Measurements from ENCODE around the gene CNDP2. TPM values are rescaled to one million over a fixed set of nuclear protein-coding genes. Genes with fewer than 3 reads are reported as not detected.

CNDP2 gene
- total and polyA plus RNA-seq, 2 donors (not counting 1 experiment from before 2014, with no cell fraction given): 121 to 182 TPM

GRCh38 chr18:74479486-74480148 lies 16.5 kb upstream of the CNDP2 start:
- Mint-ChIP-seq H3K4me3 (no peak overlapping the region), H3K27me3 (peaks cover 17% of the 10 kb centered on the region), H3K9me3 (ENCODE audit: insufficient read depth) (no peaks in the 10 kb centered on the region), H3K27ac (no peak overlapping the region), H3K4me1 (peaks cover 3% of the 10 kb centered on the region)
- WGBS (ENCODE audit: insufficient coverage): 87% methylated on average over 14 of the region's 16 CpGs
- Histone ChIP-seq H3K4me3 (ENCODE audit: control extremely low read depth in 1 of 5, extremely low read depth in 1 of 5, insufficient read depth in 1 of 5, low read depth in 2 of 5, low read length in 4 of 5) (no peak overlapping the region), H3K4me2 (replicated peaks; ENCODE audit: low read depth, low read length, poor library complexity, severe bottlenecking) (no peak overlapping the region), H3K27me3 (replicated peaks in 1 of 4; ENCODE audit: control extremely low read depth in 1 of 4, control insufficient read depth in 3 of 4, insufficient read depth in 4 of 4, low read length in 3 of 4) (peaks cover 0 to 14% (median 3%) of the 10 kb centered on the region in 4 experiments), H3K9me3 (ENCODE audit: control extremely low read depth in 1 of 3, control insufficient read depth in 2 of 3, insufficient read depth in 1 of 3, low read length in 2 of 3) (no peaks in the 10 kb centered on the region), H4K20me1 (ENCODE audit: control insufficient read depth, insufficient read depth, low read length, poor library complexity, severe bottlenecking) (no peaks in the 10 kb centered on the region), H3K4me1 (ENCODE audit: control insufficient read depth in 2 of 2, insufficient read depth in 2 of 2, low read length in 2 of 2) (peaks cover 2 to 3% of the 10 kb centered on the region in 2 donors), H2AFZ (ENCODE audit: insufficient read depth, low read depth, low read length, poor library complexity, severe bottlenecking) (no peak overlapping the region), H3K36me3 (replicated peaks in 1 of 2; ENCODE audit: control extremely low read depth in 1 of 2, control insufficient read depth in 1 of 2, extremely low read depth in 1 of 2, insufficient read depth in 2 of 2, low read length in 1 of 2) (no peaks in the 10 kb centered on the region), H3K27ac (ENCODE audit: low read length in 2 of 2) (no peak overlapping the region), H3K79me2 (ENCODE audit: control insufficient read depth, insufficient read depth, low read length) (no peaks in the 10 kb centered on the region), H3K9ac (ENCODE audit: low read length) (no peak overlapping the region)
- CTCF ChIA-PET: no interaction called here
- DNase-seq (no peak), ATAC-seq (ENCODE audit: low read depth) (no peak)
- intact Hi-C loops (cut with micrococcal nuclease): no loop called here
- POLR2A ChIA-PET: no interaction called here
- TF ChIP-seq EZH2 (IDR thresholded peaks at IDR 0.05; ENCODE audit: borderline replicate concordance, insufficient read depth, low read depth, low read length, poor library complexity, severe bottlenecking): no peak
- no peak for TF ChIP-seq CTCF (IDR thresholded peaks at IDR 0.05)

GRCh38 chr18:74480149-74480651 lies 16.0 kb upstream of the CNDP2 start:
- H3K27ac ChIP-seq (ENCODE audit: low read length in 2 of 2): no peak overlapping the region
- Mint-ChIP-seq H3K4me1 (peaks cover 7% of the 10 kb centered on the region), H3K9me3 (ENCODE audit: insufficient read depth) (no peaks in the 10 kb centered on the region), H3K4me3 (no peak overlapping the region), H3K27ac (no peak overlapping the region), H3K27me3 (peaks cover 18% of the 10 kb centered on the region)
- ATAC-seq (ENCODE audit: low read depth): no peak
- H2AFZ ChIP-seq (ENCODE audit: insufficient read depth, low read depth, low read length, poor library complexity, severe bottlenecking): no peak overlapping the region
- H3K27me3 ChIP-seq (replicated peaks in 1 of 4; ENCODE audit: control extremely low read depth in 1 of 4, control insufficient read depth in 3 of 4, insufficient read depth in 4 of 4, low read length in 3 of 4): peaks cover 0 to 14% (median 3%) of the 10 kb centered on the region in 4 experiments
- H3K4me3 ChIP-seq (ENCODE audit: control extremely low read depth in 1 of 5, extremely low read depth in 1 of 5, insufficient read depth in 1 of 5, low read depth in 2 of 5, low read length in 4 of 5): no peak overlapping the region
- intact Hi-C loops (cut with micrococcal nuclease): no loop called here
- TF ChIP-seq EZH2 (IDR thresholded peaks at IDR 0.05; ENCODE audit: borderline replicate concordance, insufficient read depth, low read depth, low read length, poor library complexity, severe bottlenecking) (no peak), CTCF (IDR thresholded peaks at IDR 0.05) (no peak)
- WGBS (ENCODE audit: insufficient coverage): 97% methylated on average over 3 of the region's 7 CpGs
- ChIA-PET POLR2A (no interaction called here), CTCF (no interaction called here)
- H3K79me2 ChIP-seq (ENCODE audit: control insufficient read depth, insufficient read depth, low read length): no peaks in the 10 kb centered on the region
- H3K4me2 ChIP-seq (replicated peaks; ENCODE audit: low read depth, low read length, poor library complexity, severe bottlenecking): no peak overlapping the region
- H3K4me1 ChIP-seq (ENCODE audit: control insufficient read depth in 2 of 2, insufficient read depth in 2 of 2, low read length in 2 of 2): peaks cover 4 to 7% of the 10 kb centered on the region in 2 donors
- no peak overlapping the region for H3K9ac ChIP-seq (ENCODE audit: low read length)
- no peaks in the 10 kb centered on the region for H3K9me3 ChIP-seq (ENCODE audit: control extremely low read depth in 1 of 3, control insufficient read depth in 2 of 3, insufficient read depth in 1 of 3, low read length in 2 of 3)
- H4K20me1 ChIP-seq (ENCODE audit: control insufficient read depth, insufficient read depth, low read length, poor library complexity, severe bottlenecking): no peaks in the 10 kb centered on the region
- no peak for DNase-seq
- no peaks in the 10 kb centered on the region for H3K36me3 ChIP-seq (replicated peaks in 1 of 2; ENCODE audit: control extremely low read depth in 1 of 2, control insufficient read depth in 1 of 2, extremely low read depth in 1 of 2, insufficient read depth in 2 of 2, low read length in 1 of 2)

Data from B cell (primary cell).